Psoas muscle (tissue), 8 donors: Measurements from ENCODE around the gene PRUNE2. TPM values are rescaled to one million over a fixed set of nuclear protein-coding genes. Genes with fewer than 3 reads are reported as not detected.

Experiments used
- ATAC-seq, 4 donors: fragments of 200-7000 bp; cut with Tn5 transposase; one replicate each; pipeline ENCODE4 v1.9.1; 2020; ENCODE audit warnings: moderate library complexity in 3 of 4, mild to moderate bottlenecking in 2 of 4
- DNase-seq, 2 donors: peaks; one replicate each; pipeline ENCODE4 v3.0.0-alpha.2; 2020
- H3K27ac ChIP-seq: fragments of 200-600 bp; one replicate; pipeline ENCODE4 v1.8.0; 2022
- H3K27me3 ChIP-seq, 3 donors: fragments of 200-600 bp in 1 of 3; one replicate each; pipeline versions ENCODE4 v1.6.1 to v1.8.0; 2013 to 2022; ENCODE audit warnings: low read length in 2 of 3, mild to moderate bottlenecking in 2 of 3, moderate library complexity in 1 of 3; ENCODE audit not compliant: insufficient read depth in 3 of 3
- H3K36me3 ChIP-seq, 2 donors: fragments of 200-600 bp in 1 of 2; one replicate each; pipeline versions ENCODE4 v1.6.1 to v1.8.0; 2013 to 2022; ENCODE audit warnings: low read depth in 1 of 2, mild to moderate bottlenecking in 1 of 2, moderate library complexity in 1 of 2; ENCODE audit not compliant: insufficient read depth in 1 of 2
- H3K4me1 ChIP-seq: fragments of 200-600 bp; one replicate; pipeline ENCODE4 v1.8.0; 2022
- H3K4me3 ChIP-seq: fragments of 200-600 bp; one replicate; pipeline ENCODE4 v1.8.0; 2022; ENCODE audit warnings: mild to moderate bottlenecking
- H3K9me3 ChIP-seq: fragments of 200-600 bp; one replicate; pipeline ENCODE4 v1.8.0; 2022
- CTCF ChIP-seq: fragments of 200-600 bp; IDR thresholded peaks from one replicate; pipeline ENCODE4 v1.8.0; 2022; ENCODE audit warnings: antibody characterized with exemption
- WGBS, 3 donors: extraction: QIAGEN DNeasy Blood & Tissue Kit; methylation state at CpG; one replicate each; pipeline versions ENCODE4 v1.1.6 to v1.1.7; 2013; 5-methylcytosine and 5-hydroxymethylcytosine counted together
- intact Hi-C, 2 donors: fragments of 100-400 bp; cut with DNase I; formaldehyde crosslinking; loops; one replicate each; pipeline versions ENCODE4 v1.11.0 to v1.14.2; 2022
- polyA plus RNA-seq, 3 donors: library from polyadenylated mRNA; stranded (reverse); fragments of 200-250 nt; gene quantifications; one replicate each; pipeline ENCODE4 v1.2.3, GENCODE V29; 2013
- total RNA-seq, 4 donors: library from RNA; stranded (reverse); fragmentation: NEBNext Ultra II Directional in 2 of 4; extraction: Animal tissue kit (Norgen Biotek cat#: 25700) in 2 of 4; gene quantifications; one replicate each; pipeline versions ENCODE4 v1.2.1 to v1.2.4, GENCODE V29; 2021 to 2023
- donor health status: healthy with polysubstance abuse.
- donor health status: DM: no; HTN: no; CAD: no; lungs with moderate emphysema.
- donor health status: Bipolar disorder and iron deficiency.
- donor health status: healthy.
- donor health status: DM: yes; HTN: yes; CAD: no.
- donor health status: DM: no; HTN: no; CAD: no.
- donor health status: DM: no; HTN: no; CAD: no.
- donor health status: DM: yes; HTN: yes; CAD: no.

The PRUNE2 gene
- total and polyA plus RNA-seq, 7 donors = 1.2 to 79.9 (median 3.6) TPM

GRCh38 chr9:76887003-76887821, 18.7 kb downstream of the PRUNE2 start:
- intact Hi-C loops = no loop called here

GRCh38 chr9:76886318-76886717, 19.6 kb downstream of the PRUNE2 start:
- intact Hi-C loops = no loop called here
- Histone ChIP-seq H3K27ac (no peak overlapping the region), H3K36me3 (no peaks in the 10 kb centered on the region), H3K9me3 (no peaks in the 10 kb centered on the region), H3K4me1 (no peaks in the 10 kb centered on the region), H3K27me3 (no peaks in the 10 kb centered on the region), H3K4me3 (no peak overlapping the region)
- ATAC-seq (no peak), DNase-seq (no peak)
- WGBS, 3 donors = 90 to 94% (median 93%) methylated on average over 3 of the region's 3 CpGs
- no peak for TF ChIP-seq CTCF

More at GRCh38 chr9:76887003-76887821, 18.7 kb downstream of the PRUNE2 start:
- TF ChIP-seq CTCF = no peak
- Histone ChIP-seq H3K9me3 (no peaks in the 10 kb centered on the region), H3K36me3 (no peaks in the 10 kb centered on the region), H3K27me3 (no peaks in the 10 kb centered on the region), H3K4me3 (no peak overlapping the region), H3K27ac (no peak overlapping the region), H3K4me1 (no peaks in the 10 kb centered on the region)
- 42 to 66% (median 63%) methylated on average over 5 of the region's 5 CpGs for WGBS, 3 donors
- ATAC-seq (no peak), DNase-seq (no peak)

GRCh38 chr9:76884823-76885222, 21.1 kb downstream of the PRUNE2 start:
- WGBS, 3 donors = 92 to 93% (median 93%) methylated on average over 1 of the region's 1 CpG
- intact Hi-C loops = no loop called here
- H3K27ac ChIP-seq = no peak overlapping the region

GRCh38 chr9:76883341-76883855, 22.5 kb downstream of the PRUNE2 start:
- Histone ChIP-seq H3K27me3 (no peaks in the 10 kb centered on the region), H3K9me3 (no peaks in the 10 kb centered on the region), H3K27ac (no peak overlapping the region), H3K4me1 (no peaks in the 10 kb centered on the region), H3K36me3 (no peaks in the 10 kb centered on the region), H3K4me3 (no peak overlapping the region)
- intact Hi-C loops = no loop called here
- no peak for DNase-seq
- no peak for TF ChIP-seq CTCF
- no peak for ATAC-seq
- 79 to 93% (median 88%) methylated on average over 3 of the region's 3 CpGs for WGBS, 3 donors

More at GRCh38 chr9:76884823-76885222, 21.1 kb downstream of the PRUNE2 start:
- Histone ChIP-seq H3K27me3 (no peaks in the 10 kb centered on the region), H3K36me3 (no peaks in the 10 kb centered on the region), H3K4me1 (no peaks in the 10 kb centered on the region), H3K9me3 (no peaks in the 10 kb centered on the region), H3K4me3 (no peak overlapping the region)
- DNase-seq (no peak), ATAC-seq (no peak)
- TF ChIP-seq CTCF = no peak
